GM12878 (cell line): Measurements from ENCODE around the gene FBN3. TPM values are rescaled to one million over a fixed set of nuclear protein-coding genes. Genes with fewer than 3 reads are reported as not detected.

Experiments
- ATAC-seq: fragments of 200-7000 bp; cut with Tn5 transposase; 3 replicates; pipeline ENCODE4 v1.9.1; 2020; ENCODE audit warnings: mild to moderate bottlenecking, moderate library complexity
- BruUV-seq: library from RNA; stranded (reverse); fragments of 400-500 nt; replicated peaks from 2 replicates; lab custom pipeline; 2021; lab: Mats Ljungman, UMichigan
- CTCF ChIA-PET: fragments of 300-600 bp; sonication (Branson Sonifier 250); formaldehyde crosslinking; extraction: SDS; loops from one replicate; lab custom pipeline; 2021; ENCODE audit warnings: inconsistent platforms; lab: Yijun Ruan, JAX
- POLR2A ChIA-PET: fragments of 350-600 bp; formaldehyde crosslinking; extraction: SDS; loops from one replicate; lab custom pipeline; 2021; ENCODE audit warnings: inconsistent platforms; lab: Charles Lee
- RAD21 ChIA-PET: fragments of 300-600 bp; sonication (Branson Sonifier 250); formaldehyde crosslinking; loops from one replicate; lab custom pipeline; 2023; ENCODE audit warnings: antibody characterized with exemption; ENCODE audit not compliant: unreplicated experiment; lab: Charles Lee
- SMC1A ChIA-PET: fragments of 300-600 bp; sonication (Branson Sonifier 250); formaldehyde crosslinking; loops from one replicate; lab custom pipeline; 2023; ENCODE audit not compliant: unreplicated experiment, uncharacterized antibody; lab: Charles Lee
- DNase-seq: peaks from one replicate; pipeline ENCODE4 v3.0.0-alpha.2; 2011; ENCODE audit warnings: low read depth, low spot score
- FAIRE-seq: peaks from 3 replicates; lab custom pipeline; 2011; peaks lifted over from hg19 to GRCh38; lab: Jason Lieb, UNC
- H2AFZ ChIP-seq: 2 replicates; pipeline ENCODE4 v1.6.0; 2011; ENCODE audit warnings: low read depth, low read length, control low read depth; ENCODE audit not compliant: control insufficient read depth
- H3K27ac ChIP-seq: 2 replicates; pipeline ENCODE4 v1.5.1; 2011; ENCODE audit warnings: control low read depth; ENCODE audit not compliant: control insufficient read depth, insufficient read depth
- H3K27me3 ChIP-seq, 2 experiments: replicated peaks in 1 of 2; 2 replicates each; pipeline versions ENCODE4 v1.6.0 to v1.6.1; 2011; ENCODE audit warnings: low read length in 1 of 2; ENCODE audit not compliant: control insufficient read depth in 2 of 2, insufficient read depth in 2 of 2
- H3K36me3 ChIP-seq, 2 experiments: 2 replicates each; pipeline ENCODE4 v1.5.1; 2011; ENCODE audit warnings: low read length in 1 of 2; ENCODE audit not compliant: control insufficient read depth in 2 of 2, insufficient read depth in 2 of 2
- H3K4me1 ChIP-seq: 2 replicates; pipeline ENCODE4 v1.6.1; 2011; ENCODE audit warnings: mild to moderate bottlenecking, low read length, moderate library complexity, mixed read lengths; ENCODE audit not compliant: control insufficient read depth, insufficient read depth
- H3K4me2 ChIP-seq: 2 replicates; pipeline ENCODE4 v1.6.0; 2011; ENCODE audit warnings: control low read depth; ENCODE audit not compliant: control insufficient read depth, insufficient read depth
- H3K4me3 ChIP-seq: fragments of 200-600 bp; sonication (generic); 2 replicates; pipeline ENCODE4 v1.5.1; 2016
- H3K79me2 ChIP-seq: 2 replicates; pipeline ENCODE4 v1.6.0; 2011; ENCODE audit warnings: low read length; ENCODE audit not compliant: control insufficient read depth, insufficient read depth
- H3K9ac ChIP-seq: 2 replicates; pipeline ENCODE4 v1.8.0; 2011; ENCODE audit warnings: low read length, control low read depth, mixed read lengths; ENCODE audit not compliant: control insufficient read depth, insufficient read depth
- H3K9me3 ChIP-seq: replicated peaks from 3 replicates; pipeline ENCODE4 v1.5.1; 2011; ENCODE audit warnings: mild to moderate bottlenecking, low read length; ENCODE audit not compliant: control insufficient read depth, insufficient read depth
- H4K20me1 ChIP-seq: 2 replicates; pipeline ENCODE4 v1.6.0; 2011; ENCODE audit not compliant: control insufficient read depth, insufficient read depth
- CBFB ChIP-seq: IDR thresholded peaks from 2 replicates; pipeline ENCODE4 v1.6.1; 2016; ENCODE audit warnings: antibody characterized with exemption, low read depth
- JUNB ChIP-seq: IDR thresholded peaks from 2 replicates; pipeline ENCODE4 v1.6.1; 2016; ENCODE audit warnings: antibody characterized with exemption, mild to moderate bottlenecking
- RB1 ChIP-seq: fragments of 450-650 bp; formaldehyde crosslinking; IDR thresholded peaks from 2 replicates; pipeline ENCODE4 v1.6.1; 2017; ENCODE audit warnings: mild to moderate bottlenecking, borderline replicate concordance
- WGBS: methylation state at CpG from one replicate; pipeline ENCODE4 v1.1.6; 2016; ENCODE audit warnings: low lambda C conversion rate; ENCODE audit not compliant: insufficient replicate concordance, insufficient coverage; ENCODE audit errors: missing lambda C conversion rate; 5-methylcytosine and 5-hydroxymethylcytosine counted together
- in situ Hi-C: fragments of 300-500 bp; cut with MboI; formaldehyde crosslinking; loops from 9 replicates; pipeline ENCODE4 v1.14.3; 2018; ENCODE audit warnings: mixed read lengths
- intact Hi-C: fragments of 100-400 bp; cut with micrococcal nuclease; formaldehyde crosslinking; loops from one replicate; pipeline ENCODE4 v1.14.2; 2022; ENCODE audit not compliant: unreplicated experiment
- polyA plus RNA-seq, 11 experiments: library from polyadenylated mRNA; depleted of rRNA in 4 of 11; unstranded in 6 of 11; stranded (reverse) in 5 of 11; fragments of >200 nt; fragmentation: Nextera tagmentation in 4 of 11; fragmentation: Illumina TruSeq in 1 of 11; extraction: Ambion mirVana in 4 of 11; extraction: Trizol in 1 of 11; gene quantifications; 1 replicate in 1 of 11; 2 replicates in 10 of 11; pipeline versions ENCODE4 v1.2.1 to v1.2.3, GENCODE V29; 2011 to 2016; ENCODE audit warnings: inconsistent platforms in 2 of 11, missing spikeins in 2 of 11, low read depth in 1 of 11
- total RNA-seq, 4 experiments: library from RNA; depleted of rRNA in 3 of 4; stranded (reverse); fragments of >200 nt in 3 of 4; fragmentation: Illumina TruSeq in 1 of 4; extraction: Trizol in 1 of 4; gene quantifications; 2 replicates each; pipeline versions ENCODE4 v1.2.1 to v1.2.3, GENCODE V29; 2013 to 2021
- TF ChIP-seq, protein P1 (sequence below): IDR thresholded peaks from 2 replicates; pipeline ENCODE4 v1.6.1; 2011; ENCODE audit warnings: low read depth, low read length, improper control_type of control experiment, borderline replicate concordance
- TF ChIP-seq, protein P2 (sequence below): fragments of 450-650 bp; IDR thresholded peaks from 2 replicates; pipeline ENCODE4 v1.6.1; 2017; ENCODE audit warnings: mild to moderate bottlenecking, low read depth, inconsistent platforms; ENCODE audit not compliant: poor library complexity, severe bottlenecking

Gene FBN3
- total and polyA plus RNA-seq, 10 of the 15 experiments (the other 5 are each of a cell fraction or from before 2014, with no cell fraction given): 0.05 TPM; not detected in 9

DNA sequence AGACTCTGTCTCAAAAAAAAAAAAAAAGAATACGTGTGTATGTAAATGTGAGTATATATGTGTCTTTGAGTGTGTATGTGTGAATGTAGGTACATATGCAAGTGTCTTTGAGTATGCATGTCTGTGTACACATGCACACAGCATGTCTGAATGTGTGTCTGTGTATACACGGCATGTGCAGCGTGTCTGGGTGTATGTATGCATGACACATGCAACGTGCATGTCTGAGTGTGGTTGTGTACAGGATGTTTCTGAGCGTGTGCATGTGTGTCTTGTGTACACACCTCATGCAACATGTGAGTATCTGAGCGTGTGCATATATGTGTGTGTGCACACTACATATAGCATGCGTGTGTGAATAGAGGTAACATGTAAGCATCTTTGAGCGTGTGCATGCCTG, 20.8 kb downstream of the FBN3 start:
- 56% methylated on average over 8 of the region's 8 CpGs for WGBS
- no peaks in the 10 kb centered on the region for H3K79me2 ChIP-seq
- POLR2A ChIA-PET: no interaction called here
- intact Hi-C loops (no loop called here), in situ Hi-C loops (no loop called here)
- FAIRE-seq (no peak), ATAC-seq (no peak), DNase-seq (no peak)
- RAD21 ChIA-PET: no interaction called here
- no peak overlapping the region for H3K4me2 ChIP-seq
- no peaks in the 10 kb centered on the region for H3K36me3 ChIP-seq
- no peaks in the 10 kb centered on the region for H4K20me1 ChIP-seq
- H3K27me3 ChIP-seq: no peaks in the 10 kb centered on the region; a peak in 1 of 4 replicates
- no peak overlapping the region for H3K27ac ChIP-seq
- H3K4me3 ChIP-seq: no peak overlapping the region
- CTCF ChIA-PET: no interaction called here
- SMC1A ChIA-PET: interaction anchor here (0.7 kb wide), 1 partner anchor 128 kb away, joined by 5 read pairs; no protein-coding TSS in a partner anchor
- H3K9ac ChIP-seq: no peak overlapping the region
- H3K9me3 ChIP-seq: no peaks in the 10 kb centered on the region
- BruUV-seq: no TSS peak
- H2AFZ ChIP-seq: no peak overlapping the region
- TF ChIP-seq JUNB: no peak
- TF ChIP-seq CBFB: no peak
- no peak for TF ChIP-seq RB1
- no peaks in the 10 kb centered on the region for H3K4me1 ChIP-seq

DNA sequence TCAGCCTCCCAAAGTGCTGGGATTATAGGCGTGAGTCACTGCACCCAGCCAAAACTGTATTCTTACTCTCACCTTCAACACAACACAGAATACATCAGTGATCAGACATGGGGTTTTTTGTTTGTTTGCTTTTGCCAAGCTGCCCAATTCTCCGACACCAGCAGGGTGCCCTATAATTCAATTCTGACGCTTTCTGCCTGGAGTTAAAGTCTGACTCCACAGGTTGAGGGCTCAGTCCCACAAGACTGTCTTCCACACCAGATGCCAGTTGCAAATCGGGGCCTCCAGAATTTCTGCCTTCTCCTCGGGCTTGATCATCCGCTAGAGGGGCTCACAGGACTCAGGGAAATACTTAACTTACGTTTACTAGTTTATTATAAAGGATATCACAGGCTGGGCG, 22.1 kb downstream of the FBN3 start:
- Histone ChIP-seq H2AFZ (no peak overlapping the region), H3K9me3 (no peaks in the 10 kb centered on the region)
- TF ChIP-seq, protein P1, sequence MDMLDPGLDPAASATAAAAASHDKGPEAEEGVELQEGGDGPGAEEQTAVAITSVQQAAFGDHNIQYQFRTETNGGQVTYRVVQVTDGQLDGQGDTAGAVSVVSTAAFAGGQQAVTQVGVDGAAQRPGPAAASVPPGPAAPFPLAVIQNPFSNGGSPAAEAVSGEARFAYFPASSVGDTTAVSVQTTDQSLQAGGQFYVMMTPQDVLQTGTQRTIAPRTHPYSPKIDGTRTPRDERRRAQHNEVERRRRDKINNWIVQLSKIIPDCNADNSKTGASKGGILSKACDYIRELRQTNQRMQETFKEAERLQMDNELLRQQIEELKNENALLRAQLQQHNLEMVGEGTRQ: no peak
- TF ChIP-seq, protein P2, sequence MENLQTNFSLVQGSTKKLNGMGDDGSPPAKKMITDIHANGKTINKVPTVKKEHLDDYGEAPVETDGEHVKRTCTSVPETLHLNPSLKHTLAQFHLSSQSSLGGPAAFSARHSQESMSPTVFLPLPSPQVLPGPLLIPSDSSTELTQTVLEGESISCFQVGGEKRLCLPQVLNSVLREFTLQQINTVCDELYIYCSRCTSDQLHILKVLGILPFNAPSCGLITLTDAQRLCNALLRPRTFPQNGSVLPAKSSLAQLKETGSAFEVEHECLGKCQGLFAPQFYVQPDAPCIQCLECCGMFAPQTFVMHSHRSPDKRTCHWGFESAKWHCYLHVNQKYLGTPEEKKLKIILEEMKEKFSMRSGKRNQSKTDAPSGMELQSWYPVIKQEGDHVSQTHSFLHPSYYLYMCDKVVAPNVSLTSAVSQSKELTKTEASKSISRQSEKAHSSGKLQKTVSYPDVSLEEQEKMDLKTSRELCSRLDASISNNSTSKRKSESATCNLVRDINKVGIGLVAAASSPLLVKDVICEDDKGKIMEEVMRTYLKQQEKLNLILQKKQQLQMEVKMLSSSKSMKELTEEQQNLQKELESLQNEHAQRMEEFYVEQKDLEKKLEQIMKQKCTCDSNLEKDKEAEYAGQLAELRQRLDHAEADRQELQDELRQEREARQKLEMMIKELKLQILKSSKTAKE: no peak
- TF ChIP-seq, all 136 proteins: peak for 0
- Histone ChIP-seq H3K4me3 (no peak overlapping the region), H4K20me1 (no peaks in the 10 kb centered on the region), H3K36me3 (no peaks in the 10 kb centered on the region), H3K4me2 (no peak overlapping the region), H3K4me1 (no peaks in the 10 kb centered on the region), H3K27me3 (no peaks in the 10 kb centered on the region; a peak in 1 of 4 replicates), H3K79me2 (no peaks in the 10 kb centered on the region), H3K9ac (no peak overlapping the region), H3K27ac (no peak overlapping the region)
- intact Hi-C loops (no loop called here), in situ Hi-C loops (no loop called here)
- BruUV-seq: no TSS peak
- no peak for FAIRE-seq
- CTCF ChIA-PET: no interaction called here
- 50% methylated on average over 8 of the region's 8 CpGs for WGBS
- SMC1A ChIA-PET: no interaction called here
- no peak for DNase-seq
- POLR2A ChIA-PET: no interaction called here
- RAD21 ChIA-PET: no interaction called here
- ATAC-seq: no peak
